Mesendoderm (in vitro differentiated cells): ENCODE data around the gene MRPL33.

Experiments
- DNase-seq: peaks from one replicate; pipeline ENCODE4 v3.0.0; 2013
- H2AK5ac ChIP-seq: 2 replicates; pipeline ENCODE4 v1.6.1; 2013; ENCODE audit warnings: low read length, inconsistent platforms
- H2BK120ac ChIP-seq: 2 replicates; pipeline ENCODE4 v1.6.1; 2013; ENCODE audit warnings: low read depth, mild to moderate bottlenecking, low read length, moderate library complexity, mixed read lengths
- H2BK15ac ChIP-seq: replicated peaks from 2 replicates; pipeline ENCODE4 v1.6.1; 2013; ENCODE audit warnings: low read depth, mild to moderate bottlenecking, moderate library complexity
- H2BK5ac ChIP-seq: 2 replicates; pipeline ENCODE4 v1.6.1; 2013; ENCODE audit warnings: low read length, inconsistent platforms
- H3K18ac ChIP-seq: 2 replicates; pipeline ENCODE4 v1.6.1; 2013; ENCODE audit warnings: mild to moderate bottlenecking, low read length, mixed read lengths
- H3K23ac ChIP-seq: one replicate; pipeline ENCODE4 v1.6.1; 2013; ENCODE audit warnings: low read length
- H3K27ac ChIP-seq: 2 replicates; pipeline ENCODE4 v1.5.1; 2013; ENCODE audit warnings: low read depth, mild to moderate bottlenecking, inconsistent platforms, low read length, moderate library complexity
- H3K27me3 ChIP-seq: 2 replicates; pipeline ENCODE4 v1.6.1; 2013; ENCODE audit warnings: low read length, control low read depth, mild to moderate bottlenecking, inconsistent platforms; ENCODE audit not compliant: insufficient read depth, poor library complexity
- H3K36me3 ChIP-seq: 2 replicates; pipeline ENCODE4 v1.6.1; 2013; ENCODE audit warnings: low read length, inconsistent platforms; ENCODE audit not compliant: control insufficient read depth, insufficient read depth
- H3K4ac ChIP-seq: one replicate; pipeline ENCODE4 v1.6.1; 2013; ENCODE audit warnings: low read depth, mild to moderate bottlenecking, low read length, moderate library complexity
- H3K4me1 ChIP-seq: 2 replicates; pipeline ENCODE4 v1.6.1; 2013; ENCODE audit warnings: low read depth, low read length, inconsistent platforms; ENCODE audit not compliant: control insufficient read depth
- H3K4me2 ChIP-seq: 2 replicates; pipeline ENCODE4 v1.6.1; 2013; ENCODE audit warnings: low read length
- H3K4me3 ChIP-seq: 2 replicates; pipeline ENCODE4 v1.5.1; 2013; ENCODE audit warnings: mild to moderate bottlenecking, low read length
- H3K56ac ChIP-seq: one replicate; pipeline ENCODE4 v1.6.1; 2013; ENCODE audit warnings: low read length
- H3K79me1 ChIP-seq: 2 replicates; pipeline ENCODE4 v1.6.1; 2013; ENCODE audit warnings: low read length, inconsistent platforms
- H3K79me2 ChIP-seq: 2 replicates; pipeline ENCODE4 v1.6.1; 2013; ENCODE audit warnings: mild to moderate bottlenecking, low read length; ENCODE audit not compliant: control insufficient read depth, insufficient read depth
- H3K9ac ChIP-seq: 2 replicates; pipeline ENCODE4 v1.6.1; 2013; ENCODE audit warnings: low read length, inconsistent platforms
- H4K5ac ChIP-seq: one replicate; pipeline ENCODE4 v1.6.1; 2013; ENCODE audit warnings: low read length
- H4K8ac ChIP-seq: one replicate; pipeline ENCODE4 v1.6.1; 2013; ENCODE audit warnings: low read depth, mild to moderate bottlenecking, control low read depth, low read length, moderate library complexity
- WGBS: extraction: QIAGEN DNeasy Blood & Tissue Kit; methylation state at CpG from one replicate; pipeline ENCODE4 v1.1.7; 2013; ENCODE audit warnings: low lambda C conversion rate, missing lambda C conversion rate; ENCODE audit not compliant: insufficient coverage; ENCODE audit errors: extremely low coverage; 5-methylcytosine and 5-hydroxymethylcytosine counted together

The MRPL33 gene

GRCh38 chr2:27797841-27798240, 26.3 kb downstream of the MRPL33 start:
- Histone ChIP-seq H3K36me3 (no peaks in the 10 kb centered on the region), H3K4me3 (no peak overlapping the region), H3K18ac (no peak overlapping the region), H3K79me2 (no peaks in the 10 kb centered on the region), H3K56ac (no peak overlapping the region), H3K4me1 (peaks cover 4% of the 10 kb centered on the region), H3K79me1 (no peaks in the 10 kb centered on the region), H2BK120ac (no peak overlapping the region), H2BK15ac (no peak overlapping the region), H2AK5ac (no peak overlapping the region), H3K27me3 (no peaks in the 10 kb centered on the region), H3K23ac (peak overlapping the region; percentile 24), H4K5ac (no peak overlapping the region), H3K4me2 (no peak overlapping the region), H4K8ac (no peak overlapping the region), H3K27ac (no peak overlapping the region), H3K9ac (no peak overlapping the region), H2BK5ac (no peak overlapping the region), H3K4ac (no peak overlapping the region)
- no peak for DNase-seq
- no CpG with 5 or more reads among the region's 4 CpGs for WGBS

DNA sequence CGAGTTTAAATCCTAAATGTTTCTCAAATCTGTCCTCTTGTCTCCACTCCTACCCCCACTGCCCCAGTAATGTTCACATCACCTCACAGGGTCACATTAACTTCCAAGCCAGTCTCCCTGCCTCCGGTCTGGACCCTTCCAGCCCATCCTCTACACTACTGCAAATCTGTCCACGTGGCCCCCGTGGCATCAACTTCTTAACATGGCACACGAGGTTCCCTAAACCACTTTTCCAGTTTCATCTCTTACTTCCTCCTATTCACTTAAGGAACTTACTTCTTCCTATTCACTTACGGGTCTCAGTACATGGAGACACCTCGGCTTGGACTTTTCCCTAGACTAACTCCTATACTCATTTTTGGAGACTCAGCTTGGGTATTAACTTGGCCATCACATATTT, 27.0 kb downstream of the MRPL33 start:
- Histone ChIP-seq H3K4me1 (peaks cover 4% of the 10 kb centered on the region), H2AK5ac (no peak overlapping the region), H3K9ac (no peak overlapping the region), H3K4ac (no peak overlapping the region), H3K79me1 (no peaks in the 10 kb centered on the region), H3K4me3 (no peak overlapping the region), H2BK5ac (no peak overlapping the region), H3K27me3 (no peaks in the 10 kb centered on the region), H2BK15ac (no peak overlapping the region), H4K8ac (no peak overlapping the region), H2BK120ac (no peak overlapping the region), H3K27ac (no peak overlapping the region), H3K56ac (no peak overlapping the region), H3K23ac (no peak overlapping the region), H3K36me3 (no peaks in the 10 kb centered on the region), H3K18ac (no peak overlapping the region), H3K4me2 (no peak overlapping the region), H4K5ac (no peak overlapping the region), H3K79me2 (no peaks in the 10 kb centered on the region)
- no CpG with 5 or more reads among the region's 7 CpGs for WGBS
- DNase-seq: no peak

DNA sequence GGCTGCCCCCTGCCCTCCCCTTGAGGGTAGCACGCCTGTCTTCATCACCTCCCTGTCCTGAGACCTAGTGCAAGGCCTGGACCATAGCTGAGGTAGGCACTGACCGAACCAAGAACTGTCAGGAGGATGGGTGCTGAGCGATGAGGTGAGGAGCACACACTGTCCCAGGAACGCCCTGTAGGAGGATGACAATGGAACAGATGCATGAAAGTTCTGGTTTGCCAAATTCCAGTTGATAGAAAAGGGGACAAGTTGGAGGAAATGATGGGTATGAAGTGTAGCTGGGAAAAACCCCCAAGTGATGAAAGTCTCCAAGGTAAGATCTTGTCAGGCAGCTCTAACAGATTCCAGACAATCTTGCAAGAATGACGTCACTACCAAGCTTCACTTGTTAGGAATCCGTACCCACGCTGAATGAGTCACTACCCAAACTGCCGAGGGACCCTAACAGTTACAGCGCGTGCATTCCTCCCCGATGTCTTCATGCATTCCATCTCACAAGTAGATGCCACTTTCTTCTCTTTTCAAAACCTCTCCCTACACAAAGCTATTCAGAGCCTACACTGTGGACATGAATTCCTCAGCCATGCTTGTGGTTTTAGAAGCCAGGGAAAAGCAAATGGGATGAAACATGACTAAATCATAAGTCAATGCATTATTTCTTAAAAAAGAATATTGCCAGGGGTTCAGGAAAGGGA, 27.6 kb downstream of the MRPL33 start:
- peak overlapping the region; percentile 32 for H3K27ac ChIP-seq
- H3K79me1 ChIP-seq: no peaks in the 10 kb centered on the region
- no peak overlapping the region for H3K9ac ChIP-seq
- H3K23ac ChIP-seq: no peak overlapping the region
- DNase-seq: peak; percentile 99
- H2BK120ac ChIP-seq: no peak overlapping the region
- no peak overlapping the region for H3K4me3 ChIP-seq
- H2AK5ac ChIP-seq: no peak overlapping the region
- no peak overlapping the region for H4K5ac ChIP-seq
- H3K56ac ChIP-seq: no peak overlapping the region
- no peak overlapping the region for H3K4me2 ChIP-seq
- no peak overlapping the region for H3K4ac ChIP-seq
- peak overlapping the region; percentile 42 for H3K18ac ChIP-seq
- no CpG with 5 or more reads among the region's 11 CpGs for WGBS
- no peak overlapping the region for H2BK15ac ChIP-seq
- no peaks in the 10 kb centered on the region for H3K27me3 ChIP-seq
- H3K36me3 ChIP-seq: no peaks in the 10 kb centered on the region
- peaks cover 4% of the 10 kb centered on the region for H3K4me1 ChIP-seq
- no peak overlapping the region for H2BK5ac ChIP-seq
- no peak overlapping the region for H4K8ac ChIP-seq
- no peaks in the 10 kb centered on the region for H3K79me2 ChIP-seq

DNA sequence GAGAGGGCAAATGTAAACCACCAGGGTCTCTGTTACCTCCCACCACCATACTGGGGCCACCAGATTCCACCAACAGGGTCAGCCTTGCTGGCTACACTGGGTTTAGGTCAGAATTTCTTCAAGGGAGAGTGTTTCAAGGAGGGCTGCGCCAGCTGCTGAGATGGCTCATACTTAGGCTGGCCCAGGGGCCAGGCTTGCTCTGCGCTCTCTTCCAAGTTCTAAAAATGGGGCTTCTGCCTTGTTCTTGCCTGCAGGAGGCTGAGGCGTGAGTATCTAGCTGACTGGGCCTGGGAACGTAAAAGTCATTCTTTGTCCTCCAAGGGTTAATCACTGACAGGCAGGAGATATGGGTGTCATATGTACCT, 28.1 kb downstream of the MRPL33 start:
- H3K79me1 ChIP-seq: no peaks in the 10 kb centered on the region

GRCh38 chr2:27800856-27801255, 29.3 kb downstream of the MRPL33 start:
- Histone ChIP-seq H2BK5ac (no peak overlapping the region), H2BK15ac (no peak overlapping the region), H3K56ac (no peak overlapping the region), H3K4me3 (no peak overlapping the region), H3K23ac (no peak overlapping the region), H3K4me1 (peaks cover 4% of the 10 kb centered on the region), H3K36me3 (no peaks in the 10 kb centered on the region), H4K5ac (no peak overlapping the region), H3K79me2 (no peaks in the 10 kb centered on the region), H3K4ac (no peak overlapping the region), H3K79me1 (no peaks in the 10 kb centered on the region), H3K27ac (no peak overlapping the region), H4K8ac (no peak overlapping the region), H2AK5ac (no peak overlapping the region), H3K9ac (no peak overlapping the region), H3K27me3 (no peaks in the 10 kb centered on the region), H3K18ac (no peak overlapping the region), H2BK120ac (no peak overlapping the region), H3K4me2 (no peak overlapping the region)
- no CpG with 5 or more reads among the region's 6 CpGs for WGBS
- no peak for DNase-seq

More for the DNA sequence above, 28.1 kb downstream of the MRPL33 start:
- Histone ChIP-seq H3K18ac (peak overlapping the region; percentile 42), H3K79me2 (no peaks in the 10 kb centered on the region), H3K4me1 (peaks cover 4% of the 10 kb centered on the region), H3K36me3 (no peaks in the 10 kb centered on the region), H3K56ac (no peak overlapping the region), H3K4ac (no peak overlapping the region), H4K8ac (no peak overlapping the region), H3K9ac (no peak overlapping the region), H3K4me2 (no peak overlapping the region), H3K23ac (no peak overlapping the region), H3K27me3 (no peaks in the 10 kb centered on the region), H2BK15ac (no peak overlapping the region), H2BK120ac (no peak overlapping the region), H2AK5ac (no peak overlapping the region), H2BK5ac (no peak overlapping the region), H4K5ac (no peak overlapping the region), H3K27ac (peak overlapping the region; percentile 32), H3K4me3 (no peak overlapping the region)
- DNase-seq: no peak
- WGBS: no CpG with 5 or more reads among the region's 4 CpGs

DNA sequence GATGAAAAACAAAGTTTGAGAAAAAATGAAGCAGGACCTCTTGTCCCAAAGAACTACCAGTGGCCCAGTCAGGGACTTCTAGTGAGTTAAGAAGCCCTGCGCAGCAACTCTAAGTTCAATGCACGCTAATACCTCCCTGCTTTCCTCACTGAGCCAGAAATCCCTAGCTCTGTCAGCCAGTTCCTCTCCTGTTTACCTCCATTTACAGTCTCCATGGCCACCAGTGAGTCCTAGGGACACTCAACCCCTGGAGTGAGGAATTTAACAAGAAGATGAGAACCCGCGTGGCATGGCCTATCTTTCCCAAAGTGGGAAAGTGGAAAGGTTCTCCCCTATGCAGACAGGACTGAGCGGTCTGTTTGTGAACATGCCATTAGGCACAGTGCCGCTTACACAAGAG, 31.0 kb downstream of the MRPL33 start:
- H3K4ac ChIP-seq: no peak overlapping the region
- DNase-seq: peak; percentile 93
- no peak overlapping the region for H2AK5ac ChIP-seq
- H2BK5ac ChIP-seq: no peak overlapping the region
- no peak overlapping the region for H3K18ac ChIP-seq
- H3K23ac ChIP-seq: no peak overlapping the region
- H3K9ac ChIP-seq: no peak overlapping the region
- H2BK120ac ChIP-seq: no peak overlapping the region
- WGBS: no CpG with 5 or more reads among the region's 6 CpGs
- H3K79me2 ChIP-seq: no peaks in the 10 kb centered on the region
- no peak overlapping the region for H4K8ac ChIP-seq
- H3K56ac ChIP-seq: no peak overlapping the region
- no peak overlapping the region for H3K4me2 ChIP-seq
- no peaks in the 10 kb centered on the region for H3K27me3 ChIP-seq
- H3K4me1 ChIP-seq: peaks cover 4% of the 10 kb centered on the region
- H4K5ac ChIP-seq: no peak overlapping the region
- no peak overlapping the region for H3K4me3 ChIP-seq
- H3K27ac ChIP-seq: no peak overlapping the region
- no peaks in the 10 kb centered on the region for H3K36me3 ChIP-seq
- H3K79me1 ChIP-seq: no peaks in the 10 kb centered on the region
- no peak overlapping the region for H2BK15ac ChIP-seq
